Parathyroid adenoma (tissue), 2 donors: Measurements from ENCODE around the gene GMEB1.

ENCODE experiments used
- H2AFZ ChIP-seq: fragments of 300-600 bp; sonication (generic); one replicate; pipeline ENCODE4 v1.7.0; 2017; ENCODE audit warnings: antibody characterized with exemption, mild to moderate bottlenecking
- H3K27ac ChIP-seq: fragments of 300-600 bp; sonication (generic); one replicate; pipeline ENCODE4 v1.7.0; 2017
- H3K27me3 ChIP-seq: fragments of 300-600 bp; sonication (generic); one replicate; pipeline ENCODE4 v1.7.0; 2017; ENCODE audit warnings: low read length; ENCODE audit not compliant: control insufficient read depth, insufficient read depth
- H3K36me3 ChIP-seq: fragments of 300-600 bp; sonication (generic); one replicate; pipeline ENCODE4 v1.7.0; 2017; ENCODE audit warnings: low read length; ENCODE audit not compliant: control insufficient read depth, insufficient read depth
- H3K4me1 ChIP-seq: fragments of 300-600 bp; sonication (generic); one replicate; pipeline ENCODE4 v1.7.0; 2017; ENCODE audit warnings: control low read depth
- H3K4me2 ChIP-seq: fragments of 300-600 bp; sonication (generic); one replicate; pipeline ENCODE4 v1.7.0; 2017; ENCODE audit warnings: low read length
- H3K4me3 ChIP-seq: fragments of 300-600 bp; sonication (generic); one replicate; pipeline ENCODE4 v1.7.0; 2017; ENCODE audit warnings: low read depth, low read length
- H3K79me2 ChIP-seq: fragments of 300-600 bp; sonication (generic); one replicate; pipeline ENCODE4 v1.7.0; 2017; ENCODE audit warnings: control low read depth
- H3K9ac ChIP-seq: fragments of 300-600 bp; sonication (generic); one replicate; pipeline ENCODE4 v1.7.0; 2017; ENCODE audit warnings: mild to moderate bottlenecking
- H3K9me3 ChIP-seq: fragments of 300-600 bp; sonication (generic); one replicate; pipeline ENCODE4 v1.7.0; 2017; ENCODE audit warnings: low read length; ENCODE audit not compliant: control insufficient read depth
- CTCF ChIP-seq: fragments of 300-600 bp; sonication (generic); IDR thresholded peaks from one replicate; pipeline ENCODE4 v1.7.0; 2017; ENCODE audit warnings: antibody characterized with exemption, mild to moderate bottlenecking
- donor health status: primary hyperparathyroidism.

Gene GMEB1

GRCh38 chr1:28736450-28737306 is 68.1 kb downstream of the GMEB1 start, which contains the start of gene YTHDF2:
YTHDF2 (plus strand) TSS chr1:28736940; CDS start chr1:28737121, 181 bp downstream.
- peaks cover 23% of the 10 kb centered on the region for H3K79me2 ChIP-seq
- H3K27ac ChIP-seq, result peak within 1 kb of the TSS; percentile 88
- peaks cover 4% of the 10 kb centered on the region for H3K4me1 ChIP-seq
- peak within 1 kb of the TSS; percentile 85 for H3K4me3 ChIP-seq
- H2AFZ ChIP-seq, result peak within 1 kb of the TSS; percentile 96
- H3K9me3 ChIP-seq, result no peaks in the 10 kb centered on the region
- no peaks in the 10 kb centered on the region for H3K27me3 ChIP-seq
- H3K4me2 ChIP-seq, result peak within 1 kb of the TSS; percentile 90
- peak within 1 kb of the TSS; percentile 84 for H3K9ac ChIP-seq
- H3K36me3 ChIP-seq, result no peaks in the 10 kb centered on the region
- TF ChIP-seq CTCF, result peak; percentile 89

GRCh38 chr1:28737307-28738132 is 68.9 kb downstream of the GMEB1 start:
- Histone ChIP-seq H3K79me2 (peaks cover 29% of the 10 kb centered on the region), H3K9me3 (no peaks in the 10 kb centered on the region), H3K4me3 (peak overlapping the region; percentile 85), H3K9ac (peak overlapping the region; percentile 84), H3K27ac (peak overlapping the region; percentile 88), H3K27me3 (no peaks in the 10 kb centered on the region), H3K4me1 (peaks cover 4% of the 10 kb centered on the region), H3K36me3 (no peaks in the 10 kb centered on the region), H2AFZ (peak overlapping the region; percentile 77), H3K4me2 (peak overlapping the region; percentile 90)
- TF ChIP-seq CTCF, result no peak

GRCh38 chr1:28740118-28740517 is 71.5 kb downstream of the GMEB1 start:
- H3K9ac ChIP-seq, result no peak overlapping the region
- no peak for TF ChIP-seq CTCF
- no peak overlapping the region for H3K4me2 ChIP-seq
- peaks cover 6% of the 10 kb centered on the region for H3K4me1 ChIP-seq
- no peak overlapping the region for H3K4me3 ChIP-seq
- H3K27me3 ChIP-seq, result no peaks in the 10 kb centered on the region
- no peaks in the 10 kb centered on the region for H3K36me3 ChIP-seq
- H3K79me2 ChIP-seq, result peaks cover 51% of the 10 kb centered on the region
- no peaks in the 10 kb centered on the region for H3K9me3 ChIP-seq
- no peak overlapping the region for H2AFZ ChIP-seq
- H3K27ac ChIP-seq, result no peak overlapping the region

GRCh38 chr1:28744184-28744583 is 75.6 kb downstream of the GMEB1 start:
- Histone ChIP-seq H3K4me3 (no peak overlapping the region), H3K4me1 (peaks cover 3% of the 10 kb centered on the region), H3K9ac (no peak overlapping the region), H3K79me2 (peaks cover 62% of the 10 kb centered on the region), H3K27me3 (no peaks in the 10 kb centered on the region), H2AFZ (no peak overlapping the region), H3K4me2 (peak overlapping the region; percentile 4), H3K27ac (no peak overlapping the region), H3K36me3 (no peaks in the 10 kb centered on the region), H3K9me3 (no peaks in the 10 kb centered on the region)
- no peak for TF ChIP-seq CTCF
